ENCODE measurements around the gene KCNT2. TPM values are rescaled to one million over a fixed set of nuclear protein-coding genes. Genes with fewer than 3 reads are reported as not detected.
A peak's percentile ranks its signal among the peaks of the same experiment; 100 is the strongest.
"Not testable (repeated sequence)": the region's sequence is repeated elsewhere in the genome, so short reads cannot be mapped to it uniquely, and the experiment has no call there.

KCNT2 gene
- total and polyA plus RNA-seq, 4 donors: 11.2 to 43.1 (median 23.3) TPM

- DNase-seq (ENCODE audit: low read depth in 4 of 6, low spot score in 6 of 6): peak in 1 of 6 donors; percentile 3
- H3K4me3 ChIP-seq (ENCODE audit: low read depth, low read length): no peak overlapping the region
- peaks cover 15% of the 10 kb centered on the region for H3K9me3 ChIP-seq (ENCODE audit: control insufficient read depth, insufficient read depth, low read length)
- no peaks in the 10 kb centered on the region for H3K27me3 ChIP-seq (ENCODE audit: control insufficient read depth, insufficient read depth, low read length)
- H3K36me3 ChIP-seq (ENCODE audit: control insufficient read depth, insufficient read depth, low read length): no peaks in the 10 kb centered on the region
- no peaks in the 10 kb centered on the region for H3K4me1 ChIP-seq (ENCODE audit: control insufficient read depth, insufficient read depth, low read length)
- no CpG with 5 or more reads among the region's 3 CpGs for WGBS (ENCODE audit: insufficient coverage)
- H3K27ac ChIP-seq (ENCODE audit: low read depth, low read length): no peak overlapping the region
These were observed 76.3 kb downstream of the KCNT2 start for GRCh38 chr1:196531737-196532524.

- Histone ChIP-seq H3K9me3 (ENCODE audit: control insufficient read depth, insufficient read depth, low read length) (no peaks in the 10 kb centered on the region), H3K27me3 (ENCODE audit: control insufficient read depth, insufficient read depth, low read length) (no peaks in the 10 kb centered on the region), H3K36me3 (ENCODE audit: control insufficient read depth, insufficient read depth, low read length) (no peaks in the 10 kb centered on the region), H3K27ac (ENCODE audit: low read depth, low read length) (no peak overlapping the region), H3K4me3 (ENCODE audit: low read depth, low read length) (no peak overlapping the region), H3K4me1 (ENCODE audit: control insufficient read depth, insufficient read depth, low read length) (no peaks in the 10 kb centered on the region)
- DNase-seq (ENCODE audit: low read depth in 4 of 6, low spot score in 6 of 6): no peak
- no CpG with 5 or more reads among the region's 2 CpGs for WGBS (ENCODE audit: insufficient coverage)
These were observed 80.3 kb downstream of the KCNT2 start for GRCh38 chr1:196527919-196528318.

GRCh38 chr1:196522574-196523345, 85.5 kb downstream of the KCNT2 start:
- H3K4me3 ChIP-seq (ENCODE audit: low read depth, low read length); H3K27ac ChIP-seq (ENCODE audit: low read depth, low read length); H3K9me3 ChIP-seq (ENCODE audit: control insufficient read depth, insufficient read depth, low read length); H3K27me3 ChIP-seq (ENCODE audit: control insufficient read depth, insufficient read depth, low read length); H3K36me3 ChIP-seq (ENCODE audit: control insufficient read depth, insufficient read depth, low read length); H3K4me1 ChIP-seq (ENCODE audit: control insufficient read depth, insufficient read depth, low read length); DNase-seq (ENCODE audit: low read depth in 4 of 6, low spot score in 6 of 6): not testable (repeated sequence)
- 94% methylated on average over 11 of the region's 12 CpGs for WGBS (ENCODE audit: insufficient coverage)

GRCh38 chr1:196517193-196517592, 91.0 kb downstream of the KCNT2 start:
- no peak overlapping the region for H3K27ac ChIP-seq (ENCODE audit: low read depth, low read length)
- no peaks in the 10 kb centered on the region for H3K27me3 ChIP-seq (ENCODE audit: control insufficient read depth, insufficient read depth, low read length)
- no peaks in the 10 kb centered on the region for H3K36me3 ChIP-seq (ENCODE audit: control insufficient read depth, insufficient read depth, low read length)
- no peaks in the 10 kb centered on the region for H3K4me1 ChIP-seq (ENCODE audit: control insufficient read depth, insufficient read depth, low read length)
- no peak overlapping the region for H3K4me3 ChIP-seq (ENCODE audit: low read depth, low read length)
- no peaks in the 10 kb centered on the region for H3K9me3 ChIP-seq (ENCODE audit: control insufficient read depth, insufficient read depth, low read length)
- DNase-seq (ENCODE audit: low read depth in 4 of 6, low spot score in 6 of 6): no peak

- Histone ChIP-seq H3K4me1 (ENCODE audit: control insufficient read depth, insufficient read depth, low read length) (no peaks in the 10 kb centered on the region), H3K4me3 (ENCODE audit: low read depth, low read length) (no peak overlapping the region), H3K27me3 (ENCODE audit: control insufficient read depth, insufficient read depth, low read length) (no peaks in the 10 kb centered on the region), H3K9me3 (ENCODE audit: control insufficient read depth, insufficient read depth, low read length) (no peaks in the 10 kb centered on the region), H3K36me3 (ENCODE audit: control insufficient read depth, insufficient read depth, low read length) (no peaks in the 10 kb centered on the region), H3K27ac (ENCODE audit: low read depth, low read length) (no peak overlapping the region)
- WGBS (ENCODE audit: insufficient coverage): 65% methylated on average over 3 of the region's 3 CpGs
- no peak for DNase-seq (ENCODE audit: low read depth in 4 of 6, low spot score in 6 of 6)
These were observed 91.9 kb downstream of the KCNT2 start for GRCh38 chr1:196516373-196516772.

GRCh38 chr1:196515904-196516303, 92.3 kb downstream of the KCNT2 start:
- Histone ChIP-seq H3K27me3 (ENCODE audit: control insufficient read depth, insufficient read depth, low read length) (no peaks in the 10 kb centered on the region), H3K4me1 (ENCODE audit: control insufficient read depth, insufficient read depth, low read length) (no peaks in the 10 kb centered on the region), H3K9me3 (ENCODE audit: control insufficient read depth, insufficient read depth, low read length) (no peaks in the 10 kb centered on the region), H3K36me3 (ENCODE audit: control insufficient read depth, insufficient read depth, low read length) (no peaks in the 10 kb centered on the region), H3K4me3 (ENCODE audit: low read depth, low read length) (no peak overlapping the region), H3K27ac (ENCODE audit: low read depth, low read length) (no peak overlapping the region)
- DNase-seq (ENCODE audit: low read depth in 4 of 6, low spot score in 6 of 6): no peak
- 96% methylated on average over 2 of the region's 2 CpGs for WGBS (ENCODE audit: insufficient coverage)

- Histone ChIP-seq H3K27ac (ENCODE audit: low read depth, low read length) (no peak overlapping the region), H3K9me3 (ENCODE audit: control insufficient read depth, insufficient read depth, low read length) (no peaks in the 10 kb centered on the region), H3K36me3 (ENCODE audit: control insufficient read depth, insufficient read depth, low read length) (no peaks in the 10 kb centered on the region), H3K4me3 (ENCODE audit: low read depth, low read length) (no peak overlapping the region), H3K4me1 (ENCODE audit: control insufficient read depth, insufficient read depth, low read length) (no peaks in the 10 kb centered on the region), H3K27me3 (ENCODE audit: control insufficient read depth, insufficient read depth, low read length) (no peaks in the 10 kb centered on the region)
- no CpG with 5 or more reads among the region's 2 CpGs for WGBS (ENCODE audit: insufficient coverage)
- DNase-seq (ENCODE audit: low read depth in 4 of 6, low spot score in 6 of 6): no peak
These were observed 94.4 kb downstream of the KCNT2 start for GRCh38 chr1:196513821-196514220.

GRCh38 chr1:196510451-196510850, 97.8 kb downstream of the KCNT2 start:
- Histone ChIP-seq H3K9me3 (ENCODE audit: control insufficient read depth, insufficient read depth, low read length) (no peaks in the 10 kb centered on the region), H3K36me3 (ENCODE audit: control insufficient read depth, insufficient read depth, low read length) (no peaks in the 10 kb centered on the region), H3K27ac (ENCODE audit: low read depth, low read length) (no peak overlapping the region), H3K4me1 (ENCODE audit: control insufficient read depth, insufficient read depth, low read length) (no peaks in the 10 kb centered on the region), H3K27me3 (ENCODE audit: control insufficient read depth, insufficient read depth, low read length) (no peaks in the 10 kb centered on the region), H3K4me3 (ENCODE audit: low read depth, low read length) (no peak overlapping the region)
- no CpG with 5 or more reads among the region's 1 CpG for WGBS (ENCODE audit: insufficient coverage)
- DNase-seq (ENCODE audit: low read depth in 4 of 6, low spot score in 6 of 6): no peak

GRCh38 chr1:196504224-196504623, 104.0 kb downstream of the KCNT2 start:
- H3K27me3 ChIP-seq (ENCODE audit: control insufficient read depth, insufficient read depth, low read length); H3K4me1 ChIP-seq (ENCODE audit: control insufficient read depth, insufficient read depth, low read length); H3K4me3 ChIP-seq (ENCODE audit: low read depth, low read length); H3K9me3 ChIP-seq (ENCODE audit: control insufficient read depth, insufficient read depth, low read length); H3K27ac ChIP-seq (ENCODE audit: low read depth, low read length); H3K36me3 ChIP-seq (ENCODE audit: control insufficient read depth, insufficient read depth, low read length); DNase-seq (ENCODE audit: low read depth in 4 of 6, low spot score in 6 of 6): not testable (repeated sequence)
- WGBS (ENCODE audit: insufficient coverage): no CpG with 5 or more reads among the region's 1 CpG

GRCh38 chr1:196502437-196502836, 105.8 kb downstream of the KCNT2 start:
- H3K4me1 ChIP-seq (ENCODE audit: control insufficient read depth, insufficient read depth, low read length): no peaks in the 10 kb centered on the region
- no peaks in the 10 kb centered on the region for H3K27me3 ChIP-seq (ENCODE audit: control insufficient read depth, insufficient read depth, low read length)
- no peaks in the 10 kb centered on the region for H3K36me3 ChIP-seq (ENCODE audit: control insufficient read depth, insufficient read depth, low read length)
- no peak overlapping the region for H3K27ac ChIP-seq (ENCODE audit: low read depth, low read length)
- H3K9me3 ChIP-seq (ENCODE audit: control insufficient read depth, insufficient read depth, low read length): no peaks in the 10 kb centered on the region
- WGBS (ENCODE audit: insufficient coverage): no CpG with 5 or more reads among the region's 2 CpGs
- H3K4me3 ChIP-seq (ENCODE audit: low read depth, low read length): no peak overlapping the region
- no peak for DNase-seq (ENCODE audit: low read depth in 4 of 6, low spot score in 6 of 6)

Measured in spinal cord (tissue), 10 donors.